Coronary artery (tissue), 2 donors: Measurements from ENCODE around the gene ZNF521.

ENCODE experiments used
- DNase-seq: peaks from one replicate; pipeline ENCODE4 v3.0.0-alpha.2; 2017; ENCODE audit warnings: low spot score
- H3K27ac ChIP-seq, 2 donors: fragments of 200-600 bp; sonication (generic); one replicate each; pipeline ENCODE4 v1.5.1; 2016 to 2019
- H3K4me3 ChIP-seq: fragments of 200-600 bp; sonication (generic); 2 replicates; pipeline ENCODE4 v1.5.1; 2016; ENCODE audit warnings: mild to moderate bottlenecking, moderate library complexity
- CTCF ChIP-seq: fragments of 200-600 bp; sonication (generic); IDR thresholded peaks from one replicate; pipeline ENCODE4 v1.5.1; 2019; ENCODE audit warnings: antibody characterized with exemption

ZNF521 gene

GRCh38 chr18:25308381-25308780, 43.6 kb downstream of the ZNF521 start:
- no peak overlapping the region for H3K27ac ChIP-seq
- H3K4me3 ChIP-seq = no peak overlapping the region
- DNase-seq = no peak
- no peak for TF ChIP-seq CTCF

- H3K4me3 ChIP-seq = no peak overlapping the region
- no peak for TF ChIP-seq CTCF
- H3K27ac ChIP-seq = no peak overlapping the region
- DNase-seq = no peak
These were observed 44.8 kb downstream of the ZNF521 start for GRCh38 chr18:25307192-25307591.

GRCh38 chr18:25306671-25307070, 45.3 kb downstream of the ZNF521 start:
- DNase-seq = no peak
- no peak for TF ChIP-seq CTCF
- Histone ChIP-seq H3K4me3 (no peak overlapping the region), H3K27ac (no peak overlapping the region)

GRCh38 chr18:25305584-25305983, 46.4 kb downstream of the ZNF521 start:
- Histone ChIP-seq H3K4me3 (no peak overlapping the region), H3K27ac (no peak overlapping the region)
- DNase-seq = no peak
- no peak for TF ChIP-seq CTCF

- Histone ChIP-seq H3K27ac (no peak overlapping the region), H3K4me3 (no peak overlapping the region)
- TF ChIP-seq CTCF = no peak
- no peak for DNase-seq
These were observed 51.5 kb downstream of the ZNF521 start for GRCh38 chr18:25300492-25300891.

- TF ChIP-seq CTCF = no peak
- no peak for DNase-seq
- Histone ChIP-seq H3K4me3 (no peak overlapping the region), H3K27ac (no peak overlapping the region)
These were observed 52.3 kb downstream of the ZNF521 start for GRCh38 chr18:25299426-25300300.

- DNase-seq = no peak
- Histone ChIP-seq H3K4me3 (no peak overlapping the region), H3K27ac (peak overlapping the region in 1 of 2 donors; percentile 10)
- no peak for TF ChIP-seq CTCF
These were observed 53.1 kb downstream of the ZNF521 start for GRCh38 chr18:25298853-25299274.
